PC-9 (cell line): ENCODE data around the gene THOC7. TPM values are rescaled to one million over a fixed set of nuclear protein-coding genes. Genes with fewer than 3 reads are reported as not detected.
A peak's percentile ranks its signal among the peaks of the same experiment; 100 is the strongest.

Experiments
- BruUV-seq: library from RNA; stranded (reverse); fragments of 400-500 nt; replicated peaks from 2 replicates; lab custom pipeline; 2021; lab: Mats Ljungman, UMichigan
- CTCF ChIA-PET: fragments of 300-600 bp; sonication (Branson Sonifier 250); formaldehyde crosslinking; loops from one replicate; lab custom pipeline; 2022; ENCODE audit warnings: antibody characterized with exemption; lab: Charles Lee
- POLR2A ChIA-PET: fragments of 300-600 bp; sonication (Branson Sonifier 250); formaldehyde crosslinking; loops from one replicate; lab custom pipeline; 2022; ENCODE audit warnings: antibody characterized with exemption; ENCODE audit not compliant: unreplicated experiment; lab: Charles Lee
- DNase-seq, 2 experiments: peaks; one replicate each; pipeline versions ENCODE4 v3.0.0 to v3.0.0-alpha.2; 2015 to 2022; ENCODE audit warnings: mixed read lengths in 1 of 2
- H2AFZ ChIP-seq: fragments of 200-600 bp; sonication (generic); 2 replicates; pipeline ENCODE4 v1.8.1; 2017; ENCODE audit warnings: antibody characterized with exemption
- H3F3A ChIP-seq: fragments of 200-600 bp; sonication (generic); 2 replicates; pipeline ENCODE4 v1.8.1; 2017; ENCODE audit warnings: antibody characterized with exemption, mild to moderate bottlenecking, low read depth; ENCODE audit not compliant: insufficient read depth
- H3K27ac ChIP-seq: fragments of 200-600 bp; sonication (generic); 2 replicates; pipeline ENCODE4 v1.6.1; 2016; ENCODE audit warnings: mixed run types
- H3K27me3 ChIP-seq: fragments of 200-600 bp; sonication (generic); 2 replicates; pipeline ENCODE4 v1.6.1; 2016; ENCODE audit warnings: low read depth, mixed run types; ENCODE audit not compliant: insufficient read depth
- H3K36me3 ChIP-seq: fragments of 200-600 bp; sonication (generic); 2 replicates; pipeline ENCODE4 v1.6.1; 2016; ENCODE audit warnings: low read depth, mixed run types
- H3K4me1 ChIP-seq: fragments of 200-600 bp; sonication (generic); replicated peaks from 2 replicates; pipeline ENCODE4 v1.6.1; 2016; ENCODE audit warnings: mixed run types; ENCODE audit not compliant: insufficient read depth
- H3K4me2 ChIP-seq: fragments of 200-600 bp; sonication (generic); 2 replicates; pipeline ENCODE4 v1.6.1; 2017; ENCODE audit warnings: mixed run types
- H3K4me3 ChIP-seq: fragments of 200-600 bp; sonication (generic); 2 replicates; pipeline ENCODE4 v1.6.1; 2016; ENCODE audit warnings: mixed run types
- H3K79me2 ChIP-seq: fragments of 200-600 bp; sonication (generic); 2 replicates; pipeline ENCODE4 v1.6.1; 2017; ENCODE audit warnings: low read depth, mixed run types
- H3K9me2 ChIP-seq: fragments of 200-600 bp; sonication (generic); 2 replicates; pipeline ENCODE4 v1.8.1; 2017; ENCODE audit warnings: mild to moderate bottlenecking; ENCODE audit not compliant: insufficient read depth
- H3K9me3 ChIP-seq: fragments of 200-600 bp; sonication (generic); 2 replicates; pipeline ENCODE4 v1.8.1; 2016; ENCODE audit warnings: low read depth; ENCODE audit not compliant: insufficient read depth
- H4K20me1 ChIP-seq: fragments of 200-600 bp; sonication (generic); 2 replicates; pipeline ENCODE4 v1.8.1; 2017; ENCODE audit not compliant: insufficient read depth
- CTCF ChIP-seq: fragments of 200-600 bp; sonication (generic); conservative IDR thresholded peaks from 2 replicates; pipeline ENCODE4 v1.6.1; 2017; ENCODE audit warnings: mixed run types, antibody characterized with exemption, mild to moderate bottlenecking, moderate library complexity
- EZH2 ChIP-seq: fragments of 200-600 bp; sonication (generic); IDR thresholded peaks from 2 replicates; pipeline ENCODE4 v1.8.0; 2017; ENCODE audit warnings: antibody characterized with exemption, low read depth
- intact Hi-C: fragments of 100-400 bp; cut with micrococcal nuclease; formaldehyde crosslinking; loops from one replicate; pipeline ENCODE4 v1.10.0; 2022; ENCODE audit not compliant: unreplicated experiment
- total RNA-seq: library from RNA; stranded (reverse); gene quantifications from 2 replicates; pipeline ENCODE4 v1.2.3, GENCODE V29; 2021

The THOC7 gene
- total RNA-seq, 1 experiment from 2014 or later = 94.3 TPM

DNA sequence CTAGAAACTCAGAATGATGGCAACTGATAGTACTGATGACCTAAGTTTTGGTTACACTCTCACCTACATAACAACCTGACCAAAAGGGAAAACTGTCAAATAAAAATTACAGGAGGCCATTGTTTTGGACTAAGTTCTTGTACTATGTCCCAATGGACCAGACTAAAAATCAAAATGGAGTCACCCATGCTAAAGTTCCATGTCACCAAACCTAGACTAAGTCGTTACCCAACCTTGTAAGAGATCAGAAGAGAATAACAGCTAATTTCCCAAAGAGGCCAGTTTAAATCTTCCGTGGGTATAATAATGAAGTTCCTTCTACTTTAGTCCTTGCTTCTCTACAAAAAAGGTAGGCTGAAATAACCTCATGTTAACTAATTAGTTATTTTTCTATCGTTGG lies 12.3 kb downstream of the THOC7 start:
- CTCF ChIA-PET = no interaction called here
- Histone ChIP-seq H4K20me1 (peaks cover 5% of the 10 kb centered on the region; the same call in 1 of the 2 replicates), H3K4me2 (no peak overlapping the region), H3K9me2 (no peaks in the 10 kb centered on the region), H3K27me3 (no peaks in the 10 kb centered on the region), H3K27ac (no peak overlapping the region), H3K4me3 (no peak overlapping the region), H3K9me3 (no peaks in the 10 kb centered on the region), H3K79me2 (peaks cover 22% of the 10 kb centered on the region), H2AFZ (no peak overlapping the region), H3F3A (no peaks in the 10 kb centered on the region), H3K4me1 (peaks cover 17% of the 10 kb centered on the region), H3K36me3 (no peaks in the 10 kb centered on the region)
- POLR2A ChIA-PET = no interaction called here
- no TSS peak for BruUV-seq
- intact Hi-C loops = no loop called here
- TF ChIP-seq CTCF = no peak
- TF ChIP-seq EZH2 = no peak
- no peak for DNase-seq

- Histone ChIP-seq H3K27me3 (no peaks in the 10 kb centered on the region), H3F3A (no peaks in the 10 kb centered on the region), H3K9me2 (no peaks in the 10 kb centered on the region), H3K4me1 (peaks cover 17% of the 10 kb centered on the region), H3K9me3 (no peaks in the 10 kb centered on the region), H3K4me3 (no peak overlapping the region), H2AFZ (no peak overlapping the region), H3K36me3 (no peaks in the 10 kb centered on the region), H4K20me1 (no peaks in the 10 kb centered on the region), H3K79me2 (peaks cover 23% of the 10 kb centered on the region; the same call in 1 of the 2 replicates), H3K27ac (no peak overlapping the region), H3K4me2 (no peak overlapping the region)
- no peak for DNase-seq
- intact Hi-C loops = no loop called here
- BruUV-seq = no TSS peak
- CTCF ChIA-PET = interaction anchor here (1.1 kb wide), 1 partner anchor 112 kb away, joined by 3 read pairs; no protein-coding TSS in a partner anchor
- TF ChIP-seq EZH2 = no peak
- no peak for TF ChIP-seq CTCF
- POLR2A ChIA-PET = no interaction called here
Measured at GRCh38 chr3:63849175-63849574, 14.4 kb downstream of the THOC7 start.

DNA sequence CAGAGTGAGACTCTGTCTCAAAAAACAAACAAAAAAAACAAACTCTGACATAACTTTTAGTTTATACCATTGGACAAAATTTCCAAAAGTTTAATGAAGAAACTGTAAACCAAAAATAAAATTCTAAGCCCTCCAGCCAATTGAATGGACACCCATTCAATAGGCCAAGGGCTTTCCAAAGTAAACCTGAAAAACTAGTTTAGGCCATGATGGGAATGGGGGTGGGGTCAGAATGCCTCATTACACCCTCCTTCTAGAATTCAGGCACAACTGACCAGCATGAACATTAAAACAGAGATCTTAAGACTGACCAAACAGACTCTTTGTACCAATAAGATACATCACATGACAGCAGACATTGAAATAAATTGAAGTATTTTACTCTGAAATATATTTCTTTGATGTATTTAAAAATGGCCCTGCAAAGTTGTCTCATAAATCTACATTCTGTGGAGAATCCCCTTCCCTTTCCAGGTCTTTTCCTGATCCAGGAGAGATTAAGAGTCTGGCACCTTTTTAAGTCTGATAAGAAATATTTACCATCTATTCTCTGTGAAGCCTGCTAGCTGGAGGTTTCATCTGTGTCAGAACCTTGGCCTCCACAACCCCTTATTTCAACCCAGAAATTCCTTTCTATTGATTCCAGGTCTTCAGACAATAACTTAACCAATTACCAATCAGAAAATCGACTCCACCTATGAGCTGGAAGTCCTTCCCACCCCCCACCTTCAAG lies 15.7 kb downstream of the THOC7 start:
- intact Hi-C loops = no loop called here

More for the DNA sequence above, 15.7 kb downstream of the THOC7 start:
- no TSS peak for BruUV-seq
- CTCF ChIA-PET = interaction anchor here (0.7 to 1.1 kb wide), 2 partner anchors 22 to 113 kb away, joined by 3 read pairs; no protein-coding TSS in a partner anchor
- no peaks in the 10 kb centered on the region for H3K27me3 ChIP-seq
- no peaks in the 10 kb centered on the region for H3K36me3 ChIP-seq
- H4K20me1 ChIP-seq = no peaks in the 10 kb centered on the region
- POLR2A ChIA-PET = interaction anchor here (0.7 kb wide), 1 partner anchor 1873 kb away, joined by 21 read pairs; no protein-coding TSS in a partner anchor
- peak; percentile 41 to 60 for DNase-seq
- no peak overlapping the region for H2AFZ ChIP-seq
- H3K4me1 ChIP-seq = peaks cover 17% of the 10 kb centered on the region
- no peaks in the 10 kb centered on the region for H3K9me2 ChIP-seq
- no peaks in the 10 kb centered on the region for H3F3A ChIP-seq
- peak overlapping the region; percentile 38 for H3K4me2 ChIP-seq
- H3K9me3 ChIP-seq = no peaks in the 10 kb centered on the region
- 0 out of 2 replicates have a peak overlapping the region, but pooled peaks have one; percentile 16 for H3K27ac ChIP-seq
- peaks cover 19% of the 10 kb centered on the region; the same call in 1 of the 2 replicates for H3K79me2 ChIP-seq
- H3K4me3 ChIP-seq = peak overlapping the region; percentile 5; the same call in 1 of the 2 replicates
- no peak for TF ChIP-seq EZH2
